Neuronal stem cell (in vitro differentiated cells): ENCODE results near the gene TUBB2B.

Experiments
- DNase-seq: peaks from one replicate; pipeline ENCODE4 v3.0.0-alpha.2; 2013; ENCODE audit warnings: low spot score
- H2AFZ ChIP-seq: one replicate; pipeline ENCODE4 v1.6.1; 2013; ENCODE audit warnings: mild to moderate bottlenecking, low read length, inconsistent platforms
- H2AK5ac ChIP-seq: 2 replicates; pipeline ENCODE4 v1.6.1; 2013; ENCODE audit warnings: low read depth, mild to moderate bottlenecking, inconsistent platforms, low read length, moderate library complexity, mixed read lengths
- H2BK120ac ChIP-seq: 2 replicates; pipeline ENCODE4 v1.6.1; 2013; ENCODE audit warnings: low read depth, mild to moderate bottlenecking, inconsistent platforms, low read length, moderate library complexity, mixed read lengths
- H2BK12ac ChIP-seq: one replicate; pipeline ENCODE4 v1.6.1; 2013; ENCODE audit warnings: low read length, inconsistent platforms
- H2BK15ac ChIP-seq: 2 replicates; pipeline ENCODE4 v1.6.1; 2013; ENCODE audit warnings: mild to moderate bottlenecking, low read length, inconsistent platforms, mixed read lengths
- H2BK5ac ChIP-seq: one replicate; pipeline ENCODE4 v1.6.1; 2013; ENCODE audit warnings: inconsistent platforms, mild to moderate bottlenecking, low read length, moderate library complexity
- H3K14ac ChIP-seq: one replicate; pipeline ENCODE4 v1.6.1; 2013; ENCODE audit warnings: low read length, inconsistent platforms
- H3K18ac ChIP-seq: 2 replicates; pipeline ENCODE4 v1.6.1; 2013; ENCODE audit warnings: low read length, inconsistent platforms
- H3K23ac ChIP-seq: 2 replicates; pipeline ENCODE4 v1.6.1; 2013; ENCODE audit warnings: low read depth, mild to moderate bottlenecking, mixed read lengths, low read length, inconsistent platforms; ENCODE audit not compliant: poor library complexity
- H3K27ac ChIP-seq: replicated peaks from 3 replicates; pipeline ENCODE4 v1.5.1; 2013; ENCODE audit warnings: low read length, inconsistent platforms
- H3K27me3 ChIP-seq, 3 experiments: 2 replicates each; pipeline ENCODE4 v1.6.1; 2013; ENCODE audit warnings: low read length in 3 of 3, mild to moderate bottlenecking in 2 of 3, inconsistent platforms in 1 of 3, low read depth in 1 of 3, mixed read lengths in 1 of 3, moderate library complexity in 1 of 3; ENCODE audit not compliant: control insufficient read depth in 3 of 3, insufficient read depth in 3 of 3
- H3K36me3 ChIP-seq, 2 donors: replicated peaks in 1 of 2; 2 replicates each; pipeline ENCODE4 v1.6.1; 2013; ENCODE audit warnings: low read length in 2 of 2; ENCODE audit not compliant: control insufficient read depth in 2 of 2, insufficient read depth in 2 of 2
- H3K4ac ChIP-seq: 2 replicates; pipeline ENCODE4 v1.6.1; 2013; ENCODE audit warnings: inconsistent platforms, mild to moderate bottlenecking, low read length, moderate library complexity
- H3K4me1 ChIP-seq, 2 donors: 1 replicate in 1 of 2; 2 replicates in 1 of 2; pipeline ENCODE4 v1.6.1; 2013; ENCODE audit warnings: low read length in 2 of 2, low read depth in 1 of 2; ENCODE audit not compliant: control insufficient read depth in 2 of 2, insufficient read depth in 1 of 2
- H3K4me2 ChIP-seq: one replicate; pipeline ENCODE4 v1.6.1; 2013; ENCODE audit warnings: mild to moderate bottlenecking, low read length, inconsistent platforms; ENCODE audit not compliant: insufficient read depth, poor library complexity, severe bottlenecking
- H3K4me3 ChIP-seq, 2 donors: 2 replicates each; pipeline ENCODE4 v1.5.1; 2013; ENCODE audit warnings: low read length in 2 of 2, mild to moderate bottlenecking in 2 of 2, inconsistent platforms in 1 of 2, moderate library complexity in 1 of 2
- H3K79me1 ChIP-seq: one replicate; pipeline ENCODE4 v1.6.1; 2013; ENCODE audit warnings: low read depth, mild to moderate bottlenecking, inconsistent platforms, low read length, moderate library complexity
- H3K9ac ChIP-seq: one replicate; pipeline ENCODE4 v1.6.1; 2013; ENCODE audit warnings: mild to moderate bottlenecking, low read depth, low read length, inconsistent platforms; ENCODE audit not compliant: poor library complexity
- H3K9me3 ChIP-seq, 2 donors: replicated peaks in 1 of 2; 2 replicates each; pipeline versions ENCODE3 to v1.6.1; 2013; ENCODE audit warnings: low read length in 2 of 2, mild to moderate bottlenecking in 2 of 2, inconsistent platforms in 1 of 2, low read depth in 1 of 2, mixed read lengths in 1 of 2, moderate library complexity in 1 of 2; ENCODE audit not compliant: control insufficient read depth in 2 of 2, insufficient read depth in 1 of 2
- H4K8ac ChIP-seq: one replicate; pipeline ENCODE4 v1.6.1; 2013; ENCODE audit warnings: low read depth, mild to moderate bottlenecking, inconsistent platforms, low read length, moderate library complexity
- H4K91ac ChIP-seq: one replicate; pipeline ENCODE4 v1.6.1; 2013; ENCODE audit warnings: low read length, low read depth, mild to moderate bottlenecking, inconsistent platforms; ENCODE audit not compliant: poor library complexity
- WGBS, 2 donors: extraction: QIAGEN DNeasy Blood & Tissue Kit; methylation state at CpG; one replicate each; pipeline ENCODE4 v1.1.7; 2013; ENCODE audit warnings: missing lambda C conversion rate in 2 of 2, mixed read lengths in 1 of 2; ENCODE audit not compliant: insufficient read length in 2 of 2, insufficient replicate concordance in 1 of 2; ENCODE audit errors: extremely low coverage in 2 of 2; 5-methylcytosine and 5-hydroxymethylcytosine counted together

The TUBB2B gene

GRCh38 chr6:3222506-3223038 is 4.9 kb downstream of the TUBB2B start:
- H2AK5ac ChIP-seq: no peak overlapping the region
- no peak overlapping the region for H3K4me2 ChIP-seq
- H3K18ac ChIP-seq: no peak overlapping the region
- H3K36me3 ChIP-seq: peaks cover 6 to 29% of the 10 kb centered on the region in 2 donors
- no peak overlapping the region for H2BK120ac ChIP-seq
- no peak overlapping the region for H2AFZ ChIP-seq
- H2BK15ac ChIP-seq: no peak overlapping the region
- H3K27ac ChIP-seq: no peak overlapping the region
- H3K4me3 ChIP-seq: no peak overlapping the region
- no CpG with 5 or more reads among the region's 4 CpGs for whole genome bisulfite sequencing, 2 donors
- peaks cover 13% of the 10 kb centered on the region for H3K79me1 ChIP-seq
- H4K91ac ChIP-seq: no peak overlapping the region
- no peak overlapping the region for H3K14ac ChIP-seq
- no peak overlapping the region for H3K4ac ChIP-seq
- DNase-seq: no peak
- no peak overlapping the region for H2BK12ac ChIP-seq
- H3K27me3 ChIP-seq: no peaks in the 10 kb centered on the region
- no peak overlapping the region for H3K9ac ChIP-seq
- H4K8ac ChIP-seq: no peak overlapping the region
- H3K9me3 ChIP-seq: peaks cover 0 to 3% of the 10 kb centered on the region in 2 donors
- peaks cover 6 to 9% of the 10 kb centered on the region in 2 donors for H3K4me1 ChIP-seq
- peak overlapping the region; percentile 37 for H3K23ac ChIP-seq
- H2BK5ac ChIP-seq: no peak overlapping the region

- Histone ChIP-seq H3K4me3 (no peak overlapping the region), H3K27ac (no peak overlapping the region), H3K14ac (no peak overlapping the region), H3K79me1 (peaks cover 5% of the 10 kb centered on the region), H3K4ac (no peak overlapping the region), H3K4me2 (no peak overlapping the region), H3K9ac (no peak overlapping the region), H2AK5ac (no peak overlapping the region), H3K18ac (no peak overlapping the region), H3K9me3 (peaks cover 0 to 3% of the 10 kb centered on the region in 2 donors), H3K27me3 (no peaks in the 10 kb centered on the region), H3K4me1 (peaks cover 6 to 9% of the 10 kb centered on the region in 2 donors), H2BK120ac (no peak overlapping the region), H2AFZ (no peak overlapping the region), H2BK12ac (no peak overlapping the region), H3K23ac (no peak overlapping the region), H2BK5ac (no peak overlapping the region), H4K91ac (no peak overlapping the region), H2BK15ac (no peak overlapping the region), H3K36me3 (peaks cover 6 to 28% of the 10 kb centered on the region in 2 donors), H4K8ac (no peak overlapping the region)
- no CpG with 5 or more reads among the region's 4 CpGs for WGBS, 2 donors
- DNase-seq: no peak
Observed at GRCh38 chr6:3221578-3221977, 5.9 kb downstream of the TUBB2B start.

- Histone ChIP-seq H3K9me3 (peaks cover 0 to 3% of the 10 kb centered on the region in 2 donors), H3K14ac (no peak overlapping the region), H2AK5ac (no peak overlapping the region), H3K79me1 (no peaks in the 10 kb centered on the region), H4K91ac (no peak overlapping the region), H3K23ac (no peak overlapping the region), H2AFZ (no peak overlapping the region), H3K27me3 (no peaks in the 10 kb centered on the region), H3K9ac (no peak overlapping the region), H2BK12ac (no peak overlapping the region), H3K4me1 (peaks cover 0 to 2% of the 10 kb centered on the region in 2 donors), H3K4me3 (no peak overlapping the region), H3K4ac (no peak overlapping the region), H3K18ac (no peak overlapping the region), H3K4me2 (no peak overlapping the region), H4K8ac (no peak overlapping the region), H3K36me3 (peaks cover 2 to 18% of the 10 kb centered on the region in 2 donors), H2BK120ac (no peak overlapping the region), H3K27ac (no peak overlapping the region), H2BK15ac (no peak overlapping the region), H2BK5ac (no peak overlapping the region)
- no CpG with 5 or more reads among the region's 2 CpGs for WGBS, 2 donors
- DNase-seq: no peak
Observed at GRCh38 chr6:3220366-3220765, 7.1 kb downstream of the TUBB2B start.

GRCh38 chr6:3218266-3218665 is 9.2 kb downstream of the TUBB2B start:
- no peak overlapping the region for H2BK5ac ChIP-seq
- peaks cover 0 to 2% of the 10 kb centered on the region in 2 donors for H3K4me1 ChIP-seq
- H3K4me3 ChIP-seq: no peak overlapping the region
- H3K18ac ChIP-seq: no peak overlapping the region
- no peaks in the 10 kb centered on the region for H3K27me3 ChIP-seq
- no peak overlapping the region for H3K27ac ChIP-seq
- H3K4ac ChIP-seq: no peak overlapping the region
- no peak for DNase-seq
- H2BK120ac ChIP-seq: no peak overlapping the region
- no peak overlapping the region for H4K91ac ChIP-seq
- no peak overlapping the region for H3K14ac ChIP-seq
- no peaks in the 10 kb centered on the region for H3K9me3 ChIP-seq
- H2BK15ac ChIP-seq: no peak overlapping the region
- H3K79me1 ChIP-seq: no peaks in the 10 kb centered on the region
- H3K9ac ChIP-seq: no peak overlapping the region
- WGBS, 2 donors: no CpG with 5 or more reads among the region's 10 CpGs
- H4K8ac ChIP-seq: no peak overlapping the region
- H2AK5ac ChIP-seq: no peak overlapping the region
- H2AFZ ChIP-seq: no peak overlapping the region
- peaks cover 0 to 4% of the 10 kb centered on the region in 2 donors for H3K36me3 ChIP-seq
- no peak overlapping the region for H3K23ac ChIP-seq
- H2BK12ac ChIP-seq: no peak overlapping the region
- H3K4me2 ChIP-seq: no peak overlapping the region
